ENCODE results near the gene ALG12. TPM values are rescaled to one million over a fixed set of nuclear protein-coding genes. Genes with fewer than 3 reads are reported as not detected.

Gene ALG12
- total RNA-seq, 1 donor from 2014 or later: 19.1 TPM

- no peak for DNase-seq (ENCODE audit: low spot score)
- no peak for ATAC-seq
These were observed 40.2 kb upstream of the ALG12 start for GRCh38 chr22:49958366-49958921.

- DNase-seq (ENCODE audit: low spot score): no peak
These were observed 39.7 kb upstream of the ALG12 start for GRCh38 chr22:49957826-49958365.

GRCh38 chr22:49956914-49957825 is 38.9 kb upstream of the ALG12 start:
- no peak for DNase-seq (ENCODE audit: low spot score)
- no peak for ATAC-seq

More at GRCh38 chr22:49957826-49958365, 39.7 kb upstream of the ALG12 start:
- ATAC-seq: no peak

GRCh38 chr22:49956418-49956770 is 38.2 kb upstream of the ALG12 start:
- peak; percentile 30 for ATAC-seq
- DNase-seq (ENCODE audit: low spot score): peak; percentile 87

GRCh38 chr22:49955581-49956417 is 37.6 kb upstream of the ALG12 start:
- DNase-seq (ENCODE audit: low spot score): peak; percentile 88

GRCh38 chr22:49954991-49955580 is 36.8 kb upstream of the ALG12 start:
- no peak for ATAC-seq
- DNase-seq (ENCODE audit: low spot score): no peak

More at GRCh38 chr22:49955581-49956417, 37.6 kb upstream of the ALG12 start:
- ATAC-seq: peak; percentile 36

- ATAC-seq (peak; percentile 72), DNase-seq (ENCODE audit: low spot score) (peak; percentile 90)
These were observed 36.1 kb upstream of the ALG12 start for GRCh38 chr22:49954354-49954753.

GRCh38 chr22:49953680-49954344 is 35.6 kb upstream of the ALG12 start:
- ATAC-seq (peak; percentile 10), DNase-seq (ENCODE audit: low spot score) (no peak)

GRCh38 chr22:49953027-49953679 is 34.9 kb upstream of the ALG12 start:
- no peak for DNase-seq (ENCODE audit: low spot score)
- no peak for ATAC-seq

- DNase-seq (ENCODE audit: low spot score) (no peak), ATAC-seq (no peak)
These were observed 34.0 kb upstream of the ALG12 start for GRCh38 chr22:49951986-49952896.

GRCh38 chr22:49951678-49951985 is 33.4 kb upstream of the ALG12 start:
- DNase-seq (ENCODE audit: low spot score) (no peak), ATAC-seq (no peak)

GRCh38 chr22:49951000-49951677 is 32.9 kb upstream of the ALG12 start:
- DNase-seq (ENCODE audit: low spot score): no peak
- no peak for ATAC-seq

- no peak for ATAC-seq
- DNase-seq (ENCODE audit: low spot score): no peak
These were observed 32.3 kb upstream of the ALG12 start for GRCh38 chr22:49950396-49950994.

- DNase-seq (ENCODE audit: low spot score) (no peak), ATAC-seq (no peak)
These were observed 31.7 kb upstream of the ALG12 start for GRCh38 chr22:49949914-49950292.

GRCh38 chr22:49948958-49949913 is 31.0 kb upstream of the ALG12 start:
- ATAC-seq: peak; percentile 75
- DNase-seq (ENCODE audit: low spot score): peak; percentile 87

- ATAC-seq (no peak), DNase-seq (ENCODE audit: low spot score) (no peak)
These were observed 30.1 kb upstream of the ALG12 start for GRCh38 chr22:49948116-49948957.
